HG03159 (cell line): ENCODE data around the gene FGG.
A peak's percentile ranks its signal among the peaks of the same experiment; 100 is the strongest.

ENCODE experiments used
- ATAC-seq: cut with Tn5 transposase; IDR thresholded peaks from one replicate; pipeline ENCODE4 v1.9.1; 2021; ENCODE audit warnings: mild to moderate bottlenecking, moderate library complexity; ENCODE audit not compliant: unreplicated experiment

Gene FGG

DNA sequence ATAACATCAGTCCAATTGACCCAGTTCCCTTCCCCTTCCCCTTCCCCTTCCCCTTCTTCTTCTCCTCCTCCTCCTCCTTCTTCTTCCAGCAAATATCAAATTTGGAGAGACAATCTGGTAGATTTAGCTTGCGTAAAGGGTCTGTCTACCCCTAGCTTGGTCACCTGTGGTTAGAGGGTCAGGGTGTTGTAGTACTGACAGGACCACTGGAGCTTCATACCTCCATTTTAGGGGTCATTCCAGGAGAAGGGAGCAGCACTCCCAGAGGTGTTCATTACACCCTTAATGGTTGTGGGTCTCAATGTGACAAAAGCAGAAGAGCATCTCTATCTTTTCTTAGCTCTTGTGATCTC is 53.3 kb downstream of the FGG start:
- ATAC-seq: peak; percentile 24
